B cell (primary cell): Measurements from ENCODE around the gene CACNG6. TPM values are rescaled to one million over a fixed set of nuclear protein-coding genes. Genes with fewer than 3 reads are reported as not detected.

Source experiments
- ATAC-seq: fragments of 200-7000 bp; cut with Tn5 transposase; one replicate; pipeline ENCODE4 v1.10.0; 2021; ENCODE audit warnings: low read depth, mild to moderate bottlenecking, moderate number of reproducible peaks, moderate library complexity
- CTCF ChIA-PET: fragments of 350-600 bp; sonication (Branson Sonifier 250); formaldehyde crosslinking; loops from one replicate; lab custom pipeline; 2021; ENCODE audit warnings: antibody characterized with exemption, inconsistent platforms; lab: Charles Lee
- POLR2A ChIA-PET: fragments of 350-600 bp; sonication (Branson Sonifier 250); formaldehyde crosslinking; loops from one replicate; lab custom pipeline; 2021; ENCODE audit warnings: antibody characterized with exemption; lab: Charles Lee
- DNase-seq: peaks from one replicate; pipeline ENCODE4 v3.0.0; 2013
- H2AFZ ChIP-seq: 2 replicates; pipeline ENCODE4 v1.6.1; 2012; ENCODE audit warnings: mild to moderate bottlenecking, low read depth, low read length; ENCODE audit not compliant: insufficient read depth, poor library complexity, severe bottlenecking
- H3K27ac ChIP-seq, 2 donors: 1 replicate in 1 of 2; 2 replicates in 1 of 2; pipeline ENCODE4 v1.5.1; 2012 to 2013; ENCODE audit warnings: low read length in 2 of 2, mild to moderate bottlenecking in 2 of 2, moderate library complexity in 1 of 2
- H3K27me3 ChIP-seq, 4 experiments: fragments of 200-600 bp in 1 of 4; sonication (generic) in 1 of 4; replicated peaks in 1 of 4; 1 replicate in 2 of 4; 2 replicates in 2 of 4; pipeline versions ENCODE4 v1.6.1 to v1.7.0; 2013 to 2016; ENCODE audit warnings: low read length in 3 of 4, mild to moderate bottlenecking in 2 of 4, mixed read lengths in 1 of 4, moderate library complexity in 1 of 4; ENCODE audit not compliant: insufficient read depth in 4 of 4, control insufficient read depth in 3 of 4; ENCODE audit errors: control extremely low read depth in 1 of 4
- H3K36me3 ChIP-seq, 2 experiments: replicated peaks in 1 of 2; 1 replicate in 1 of 2; 2 replicates in 1 of 2; pipeline versions ENCODE4 v1.6.1 to v1.7.1; 2013; ENCODE audit warnings: low read length in 1 of 2; ENCODE audit not compliant: insufficient read depth in 2 of 2, control insufficient read depth in 1 of 2; ENCODE audit errors: control extremely low read depth in 1 of 2, extremely low read depth in 1 of 2
- H3K4me1 ChIP-seq, 2 donors: fragments of 200-600 bp in 1 of 2; sonication (generic) in 1 of 2; 1 replicate in 1 of 2; 2 replicates in 1 of 2; pipeline versions ENCODE4 v1.5.1 to v1.6.1; 2013 to 2017; ENCODE audit warnings: low read length in 2 of 2; ENCODE audit not compliant: control insufficient read depth in 2 of 2, insufficient read depth in 2 of 2
- H3K4me2 ChIP-seq: replicated peaks from 2 replicates; pipeline ENCODE3; 2012; ENCODE audit warnings: mild to moderate bottlenecking, low read depth, low read length; ENCODE audit not compliant: poor library complexity, severe bottlenecking
- H3K4me3 ChIP-seq, 5 experiments: fragments of 200-600 bp in 1 of 5; sonication (generic) in 1 of 5; 1 replicate in 3 of 5; 2 replicates in 2 of 5; pipeline versions ENCODE4 v1.5.1 to v1.7.0; 2011 to 2016; ENCODE audit warnings: low read length in 4 of 5, mild to moderate bottlenecking in 4 of 5, low read depth in 2 of 5, control low read depth in 1 of 5, moderate library complexity in 1 of 5; ENCODE audit not compliant: insufficient read depth in 1 of 5; ENCODE audit errors: control extremely low read depth in 1 of 5, extremely low read depth in 1 of 5
- H3K79me2 ChIP-seq: fragments of 200-600 bp; sonication (generic); one replicate; pipeline ENCODE4 v1.6.0; 2016; ENCODE audit warnings: low read length; ENCODE audit not compliant: control insufficient read depth, insufficient read depth
- H3K9ac ChIP-seq: fragments of 200-600 bp; sonication (generic); 2 replicates; pipeline ENCODE4 v1.6.1; 2017; ENCODE audit warnings: mild to moderate bottlenecking, low read length, moderate library complexity
- H3K9me3 ChIP-seq, 3 donors: one replicate each; pipeline versions ENCODE4 v1.6.1 to v1.7.1; 2013; ENCODE audit warnings: low read length in 2 of 3; ENCODE audit not compliant: control insufficient read depth in 2 of 3, insufficient read depth in 1 of 3; ENCODE audit errors: control extremely low read depth in 1 of 3
- H4K20me1 ChIP-seq: 2 replicates; pipeline ENCODE4 v1.6.0; 2012; ENCODE audit warnings: mild to moderate bottlenecking, low read length; ENCODE audit not compliant: insufficient read depth, control insufficient read depth, poor library complexity, severe bottlenecking
- H3K27ac Mint-ChIP-seq: one replicate; pipeline ENCODE4 v1.8.0; 2021; ENCODE audit warnings: mixed read lengths
- H3K27me3 Mint-ChIP-seq: one replicate; pipeline ENCODE4 v1.8.0; 2021; ENCODE audit warnings: mixed read lengths
- H3K4me1 Mint-ChIP-seq: one replicate; pipeline ENCODE4 v1.8.0; 2021; ENCODE audit warnings: mixed read lengths
- H3K4me3 Mint-ChIP-seq: one replicate; pipeline ENCODE4 v1.8.0; 2021; ENCODE audit warnings: mixed read lengths
- H3K9me3 Mint-ChIP-seq: one replicate; pipeline ENCODE4 v1.8.0; 2022; ENCODE audit warnings: mixed read lengths; ENCODE audit not compliant: insufficient read depth
- CTCF ChIP-seq: fragments of 200-600 bp; IDR thresholded peaks from one replicate; pipeline ENCODE4 v1.8.0; 2022; ENCODE audit warnings: antibody characterized with exemption, mild to moderate bottlenecking
- EZH2 ChIP-seq: IDR thresholded peaks from 2 replicates; pipeline ENCODE4 v1.6.1; 2012; ENCODE audit warnings: borderline replicate concordance, low read depth, mild to moderate bottlenecking, moderate library complexity, low read length; ENCODE audit not compliant: insufficient read depth, poor library complexity, severe bottlenecking
- WGBS: methylation state at CpG from one replicate; pipeline ENCODE4 v1.1.5; 2013; ENCODE audit warnings: missing lambda C conversion rate; ENCODE audit not compliant: insufficient coverage; 5-methylcytosine and 5-hydroxymethylcytosine counted together
- intact Hi-C: fragments of 100-400 bp; cut with micrococcal nuclease; formaldehyde crosslinking; loops from one replicate; pipeline ENCODE4 v1.10.0; 2022
- polyA plus RNA-seq: library from polyadenylated mRNA; depleted of rRNA; stranded (reverse); fragments of >200 nt; gene quantifications from 2 replicates; pipeline ENCODE4 v1.2.3, GENCODE V29; 2012
- total RNA-seq, 2 donors: library from RNA; stranded (reverse); fragments of 120-200 nt in 1 of 2; gene quantifications; 1 replicate in 1 of 2; 2 replicates in 1 of 2; pipeline versions ENCODE4 v1.2.3 to v1.2.4, GENCODE V29; 2013 to 2022

Gene CACNG6
- total and polyA plus RNA-seq, 2 donors (not counting 1 experiment from before 2014, with no cell fraction given): not detected

GRCh38 chr19:53993448-53993847 lies 2.0 kb downstream of the CACNG6 start:
- H3K4me3 ChIP-seq: no peak overlapping the region
- TF ChIP-seq CTCF (no peak), EZH2 (no peak)

GRCh38 chr19:53994811-53995210 lies 3.4 kb downstream of the CACNG6 start:
- Histone ChIP-seq H3K27me3 (peaks cover 0 to 28% (median 8%) of the 10 kb centered on the region in 4 experiments), H4K20me1 (no peaks in the 10 kb centered on the region), H3K27ac (no peak overlapping the region), H3K36me3 (no peaks in the 10 kb centered on the region), H3K4me3 (no peak overlapping the region), H3K9ac (no peak overlapping the region), H2AFZ (no peak overlapping the region), H3K4me1 (peaks cover 4% of the 10 kb centered on the region in 2 donors), H3K4me2 (no peak overlapping the region), H3K79me2 (no peaks in the 10 kb centered on the region), H3K9me3 (peaks cover 0 to 19% (median 0%) of the 10 kb centered on the region in 3 donors)
- no peak for DNase-seq
- ChIA-PET CTCF (no interaction called here), POLR2A (no interaction called here)
- Mint-ChIP-seq H3K27ac (no peak overlapping the region), H3K4me1 (peaks cover 3% of the 10 kb centered on the region), H3K9me3 (no peaks in the 10 kb centered on the region), H3K27me3 (peaks cover 52% of the 10 kb centered on the region), H3K4me3 (no peak overlapping the region)
- no peak for ATAC-seq
- TF ChIP-seq CTCF (no peak), EZH2 (no peak)
- no CpG with 5 or more reads among the region's 5 CpGs for WGBS
- intact Hi-C loops: no loop called here

More at GRCh38 chr19:53993448-53993847, 2.0 kb downstream of the CACNG6 start:
- Histone ChIP-seq H3K27ac (no peak overlapping the region), H3K9ac (no peak overlapping the region), H3K79me2 (no peaks in the 10 kb centered on the region), H3K36me3 (no peaks in the 10 kb centered on the region), H4K20me1 (no peaks in the 10 kb centered on the region), H3K27me3 (peaks cover 0 to 28% (median 6%) of the 10 kb centered on the region in 4 experiments), H3K4me1 (peaks cover 4% of the 10 kb centered on the region in 2 donors), H2AFZ (no peak overlapping the region), H3K4me2 (no peak overlapping the region), H3K9me3 (peaks cover 0 to 20% (median 0%) of the 10 kb centered on the region in 3 donors)
- Mint-ChIP-seq H3K27me3 (peaks cover 49% of the 10 kb centered on the region), H3K27ac (no peak overlapping the region), H3K4me1 (peaks cover 3% of the 10 kb centered on the region), H3K4me3 (no peak overlapping the region), H3K9me3 (no peaks in the 10 kb centered on the region)
- ChIA-PET POLR2A (no interaction called here), CTCF (no interaction called here)
- WGBS: 66% methylated on average over 3 of the region's 3 CpGs
- ATAC-seq: no peak
- intact Hi-C loops: no loop called here
- no peak for DNase-seq
